Karpas-422 (cell line): Measurements from ENCODE around the gene ZPBP2. TPM values are rescaled to one million over a fixed set of nuclear protein-coding genes. Genes with fewer than 3 reads are reported as not detected.

Source experiments
- DNase-seq: peaks from one replicate; pipeline ENCODE4 v3.0.0-alpha.2; 2015
- H2AFZ ChIP-seq: fragments of 200-600 bp; sonication (generic); 2 replicates; pipeline ENCODE4 v1.6.1; 2014; ENCODE audit warnings: antibody characterized with exemption, low read length, mixed read lengths
- H3K27ac ChIP-seq: fragments of 200-600 bp; sonication (generic); 2 replicates; pipeline ENCODE4 v1.5.1; 2014; ENCODE audit warnings: mild to moderate bottlenecking, low read length, moderate library complexity
- H3K27me3 ChIP-seq: fragments of 200-600 bp; sonication (generic); 2 replicates; pipeline ENCODE4 v1.6.1; 2014; ENCODE audit warnings: low read length, mixed read lengths
- H3K36me3 ChIP-seq: fragments of 200-600 bp; sonication (generic); 2 replicates; pipeline ENCODE4 v1.6.1; 2014; ENCODE audit warnings: low read length, mixed read lengths; ENCODE audit not compliant: insufficient read depth
- H3K4me1 ChIP-seq: fragments of 200-600 bp; sonication (generic); 2 replicates; pipeline ENCODE4 v1.6.1; 2014; ENCODE audit warnings: mild to moderate bottlenecking, low read length, mixed read lengths
- H3K4me2 ChIP-seq: fragments of 200-600 bp; sonication (generic); 2 replicates; pipeline ENCODE4 v1.6.1; 2014; ENCODE audit warnings: low read length, low read depth, mild to moderate bottlenecking; ENCODE audit not compliant: poor library complexity, severe bottlenecking
- H3K4me3 ChIP-seq: fragments of 200-600 bp; sonication (generic); 2 replicates; pipeline ENCODE4 v1.5.1; 2014; ENCODE audit warnings: mild to moderate bottlenecking, antibody characterized with exemption, low read length, mixed read lengths
- H3K79me2 ChIP-seq: fragments of 200-600 bp; sonication (generic); 2 replicates; pipeline ENCODE4 v1.6.1; 2014; ENCODE audit warnings: mild to moderate bottlenecking, low read length, mixed read lengths
- H3K9ac ChIP-seq: fragments of 200-600 bp; sonication (generic); 2 replicates; pipeline ENCODE4 v1.6.0; 2014; ENCODE audit warnings: low read length
- H3K9me2 ChIP-seq: fragments of 200-600 bp; sonication (generic), shearing (Covaris generic); replicated peaks from 2 replicates; pipeline ENCODE4 v1.6.0; 2014; ENCODE audit warnings: mild to moderate bottlenecking, low read length, moderate library complexity; ENCODE audit not compliant: insufficient read depth
- H3K9me3 ChIP-seq: fragments of 300-700, 200-600 bp; sonication (generic); 2 replicates; pipeline ENCODE4 v1.6.1; 2014; ENCODE audit warnings: low read length, mixed read lengths
- H4K20me1 ChIP-seq: fragments of 200-600 bp; sonication (generic); 2 replicates; pipeline ENCODE4 v1.6.1; 2014; ENCODE audit warnings: mild to moderate bottlenecking, antibody characterized with exemption, low read length, low read depth; ENCODE audit not compliant: insufficient read depth
- small RNA-seq: library from RNA; depleted of rRNA; stranded (forward); fragments of <200 nt; gene quantifications from one replicate; pipeline ENCODE3, GENCODE V24; 2014
- total RNA-seq: library from RNA; depleted of rRNA; stranded (reverse); fragments of >200 nt; shearing (Covaris generic); gene quantifications from 2 replicates; pipeline ENCODE4 v1.2.3, GENCODE V29; 2014; ENCODE audit warnings: low replicate concordance; rRNA removed

The ZPBP2 gene
- total RNA-seq, 1 experiment from 2014 or later = 10.4 TPM

- no peak for DNase-seq
- Histone ChIP-seq H3K79me2 (peaks cover 39% of the 10 kb centered on the region), H3K27ac (peak overlapping the region; percentile 50; the same call in 1 of the 2 replicates), H2AFZ (no peak overlapping the region), H3K9ac (peak overlapping the region; percentile 89), H3K9me2 (no peaks in the 10 kb centered on the region), H3K4me2 (peak overlapping the region; percentile 89), H4K20me1 (peaks cover 6% of the 10 kb centered on the region; the same call in 1 of the 2 replicates), H3K9me3 (no peaks in the 10 kb centered on the region), H3K4me1 (peaks cover 28% of the 10 kb centered on the region), H3K36me3 (peaks cover 4% of the 10 kb centered on the region; the same call in 1 of the 2 replicates), H3K27me3 (no peaks in the 10 kb centered on the region), H3K4me3 (peak overlapping the region; percentile 95)
Measured at GRCh38 chr17:39926135-39926587, 58.2 kb downstream of the ZPBP2 start.

GRCh38 chr17:39926588-39927100 is 58.6 kb downstream of the ZPBP2 start:
- peak overlapping the region; percentile 95 for H3K4me3 ChIP-seq
- peaks cover 39% of the 10 kb centered on the region for H3K79me2 ChIP-seq
- no peaks in the 10 kb centered on the region for H3K9me3 ChIP-seq
- H3K4me1 ChIP-seq = peaks cover 28% of the 10 kb centered on the region
- peaks cover 4% of the 10 kb centered on the region; the same call in 1 of the 2 replicates for H3K36me3 ChIP-seq
- H2AFZ ChIP-seq = no peak overlapping the region
- H4K20me1 ChIP-seq = peaks cover 6% of the 10 kb centered on the region; the same call in 1 of the 2 replicates
- H3K9me2 ChIP-seq = no peaks in the 10 kb centered on the region
- H3K27ac ChIP-seq = peak overlapping the region; percentile 50
- peak overlapping the region; percentile 89 for H3K4me2 ChIP-seq
- H3K27me3 ChIP-seq = no peaks in the 10 kb centered on the region
- DNase-seq = peak; percentile 74
- H3K9ac ChIP-seq = peak overlapping the region; percentile 89

Small RNA genes lying within 50 kb of the gene (small RNA-seq; reads per million reads assigned to genes)
- gene AC090844.1 = not detected

Other genes starting within 250 kb of the ZPBP2 start
- not detected in 2 replicates for gene PPP1R1B, start 241.2 kb upstream of the ZPBP2 start, total RNA-seq
- gene STARD3, start 231.1 kb upstream of the ZPBP2 start, total RNA-seq = 42.9 and 43.5 TPM in 2 replicates
- gene TCAP, start 202.9 kb upstream of the ZPBP2 start, total RNA-seq = 1.5 and 1.9 TPM in 2 replicates
- 6.8 TPM in 1 of 2 replicates, not detected in the other for gene PNMT, start 199.7 kb upstream of the ZPBP2 start, total RNA-seq
- 10.6 and 20.2 TPM in 2 replicates for gene PGAP3, start 180.1 kb upstream of the ZPBP2 start, total RNA-seq
- gene ERBB2, start 168.1 kb upstream of the ZPBP2 start, total RNA-seq = 7.3 and 10.9 TPM in 2 replicates
- 77.8 and 78.6 TPM in 2 replicates for gene MIEN1, start 137.7 kb upstream of the ZPBP2 start, total RNA-seq
- 0.18 and 1.5 TPM in 2 replicates for gene GRB7, start 130.3 kb upstream of the ZPBP2 start, total RNA-seq
- gene IKZF3, start 3.9 kb upstream of the ZPBP2 start, total RNA-seq = 83.0 and 137 TPM in 2 replicates
- gene GSDMB, start 50.4 kb downstream of the ZPBP2 start, total RNA-seq = 14.8 and 21.3 TPM in 2 replicates
- 41.4 and 46.8 TPM in 2 replicates for gene ORMDL3, start 59.4 kb downstream of the ZPBP2 start, total RNA-seq
- 0.86 TPM in 1 of 2 replicates, not detected in the other for gene LRRC3C, start 59.5 kb downstream of the ZPBP2 start, total RNA-seq
- gene GSDMA, start 94.8 kb downstream of the ZPBP2 start, total RNA-seq = not detected in 2 replicates
- gene PSMD3, start 112.6 kb downstream of the ZPBP2 start, total RNA-seq = 87.1 and 126 TPM in 2 replicates
- not detected in 2 replicates for gene CSF3, start 147.2 kb downstream of the ZPBP2 start, total RNA-seq
- 40.8 and 50.6 TPM in 2 replicates for gene MED24, start 186.2 kb downstream of the ZPBP2 start, total RNA-seq
- 1.7 and 2.5 TPM in 2 replicates for gene THRA, start 194.8 kb downstream of the ZPBP2 start, total RNA-seq
- gene NR1D1, start 232.4 kb downstream of the ZPBP2 start, total RNA-seq = 0.65 and 0.67 TPM in 2 replicates